RWPE2 (cell line): ENCODE results near the gene CDYL2.

Experiments used
- ATAC-seq: fragments of 200-7000 bp; cut with Tn5 transposase; 3 replicates; pipeline ENCODE4 v1.9.1; 2021; ENCODE audit warnings: low read depth
- DNase-seq: peaks from one replicate; pipeline ENCODE4 v3.0.0-alpha.2; 2020; ENCODE audit warnings: low spot score
- H3K27ac ChIP-seq: fragments of 450-650 bp; 2 replicates; pipeline ENCODE4 v1.5.1; 2017; ENCODE audit warnings: mild to moderate bottlenecking; ENCODE audit not compliant: poor library complexity, severe bottlenecking
- H3K27me3 ChIP-seq: fragments of 250-450 bp; sonication (Bioruptor Pico); 2 replicates; pipeline ENCODE4 v1.5.1; 2021; ENCODE audit warnings: mild to moderate bottlenecking, moderate library complexity; ENCODE audit not compliant: insufficient read depth, poor library complexity, severe bottlenecking
- H3K36me3 ChIP-seq: fragments of 250-450 bp; sonication (Bioruptor Pico); 2 replicates; pipeline ENCODE4 v1.5.1; 2020; ENCODE audit warnings: low read depth, mild to moderate bottlenecking, moderate library complexity
- H3K4me1 ChIP-seq: fragments of 250-450 bp; sonication (Bioruptor Pico); 2 replicates; pipeline ENCODE4 v1.5.1; 2021; ENCODE audit warnings: mild to moderate bottlenecking, moderate library complexity; ENCODE audit not compliant: insufficient read depth, poor library complexity, severe bottlenecking
- H3K4me3 ChIP-seq: fragments of 250-450 bp; sonication (Bioruptor Pico); 2 replicates; pipeline ENCODE4 v1.5.1; 2021; ENCODE audit warnings: mild to moderate bottlenecking, moderate library complexity; ENCODE audit not compliant: severe bottlenecking
- H3K9me3 ChIP-seq: fragments of 250-450 bp; sonication (Bioruptor Pico); 2 replicates; pipeline ENCODE4 v1.5.1; 2021; ENCODE audit warnings: mild to moderate bottlenecking, moderate library complexity; ENCODE audit not compliant: severe bottlenecking
- TF ChIP-seq, protein P1 (sequence below): fragments of 450-650 bp; IDR thresholded peaks from one replicate; pipeline ENCODE4 v1.5.1; 2017; ENCODE audit warnings: mild to moderate bottlenecking, moderate library complexity; ENCODE audit not compliant: poor library complexity, severe bottlenecking

CDYL2 gene

DNA sequence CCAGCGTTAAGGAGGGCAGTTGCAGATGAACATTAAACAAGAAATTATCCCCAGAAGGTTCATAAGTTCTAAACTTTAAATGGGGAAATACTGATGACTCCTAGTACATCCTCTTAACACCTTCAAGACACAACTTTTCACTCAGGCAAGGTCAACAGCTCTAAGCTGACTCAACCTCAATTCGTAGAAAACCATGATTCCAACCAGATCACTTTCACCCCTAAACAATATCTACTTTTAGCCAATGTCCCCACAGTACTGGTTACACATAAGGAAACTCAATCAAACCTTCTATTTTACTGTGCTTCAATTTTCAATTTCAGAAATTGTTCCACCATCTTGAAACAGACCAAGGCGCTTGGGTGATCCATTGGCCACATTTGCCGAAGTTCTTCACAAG lies 2.3 kb downstream of the CDYL2 start:
- no peak for ATAC-seq
- H3K4me1 ChIP-seq = peaks cover 6% of the 10 kb centered on the region

DNA sequence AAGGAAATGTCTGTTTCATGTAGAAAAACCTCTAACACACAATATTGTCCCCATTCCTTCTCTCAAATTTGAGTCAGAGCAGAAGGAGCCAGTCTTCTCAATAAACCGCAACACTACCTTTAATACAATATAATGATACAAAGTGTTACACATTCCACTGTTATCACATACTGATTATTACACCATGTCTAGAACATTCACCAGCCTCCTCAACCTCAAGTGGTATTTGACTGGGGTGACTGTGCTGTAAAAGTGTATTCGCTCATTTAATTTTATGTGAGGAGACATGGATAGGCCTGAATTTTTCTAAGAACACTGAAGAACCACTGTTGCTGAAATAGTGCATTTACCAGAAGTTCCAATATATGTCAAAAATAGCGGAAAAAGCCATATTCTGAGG lies 10.3 kb downstream of the CDYL2 start:
- Histone ChIP-seq H3K36me3 (no peaks in the 10 kb centered on the region), H3K4me3 (no peak overlapping the region), H3K4me1 (no peaks in the 10 kb centered on the region), H3K9me3 (peaks cover 2% of the 10 kb centered on the region), H3K27me3 (no peaks in the 10 kb centered on the region), H3K27ac (no peak overlapping the region)
- ATAC-seq = no peak
- DNase-seq = no peak
- TF ChIP-seq, protein P1, sequence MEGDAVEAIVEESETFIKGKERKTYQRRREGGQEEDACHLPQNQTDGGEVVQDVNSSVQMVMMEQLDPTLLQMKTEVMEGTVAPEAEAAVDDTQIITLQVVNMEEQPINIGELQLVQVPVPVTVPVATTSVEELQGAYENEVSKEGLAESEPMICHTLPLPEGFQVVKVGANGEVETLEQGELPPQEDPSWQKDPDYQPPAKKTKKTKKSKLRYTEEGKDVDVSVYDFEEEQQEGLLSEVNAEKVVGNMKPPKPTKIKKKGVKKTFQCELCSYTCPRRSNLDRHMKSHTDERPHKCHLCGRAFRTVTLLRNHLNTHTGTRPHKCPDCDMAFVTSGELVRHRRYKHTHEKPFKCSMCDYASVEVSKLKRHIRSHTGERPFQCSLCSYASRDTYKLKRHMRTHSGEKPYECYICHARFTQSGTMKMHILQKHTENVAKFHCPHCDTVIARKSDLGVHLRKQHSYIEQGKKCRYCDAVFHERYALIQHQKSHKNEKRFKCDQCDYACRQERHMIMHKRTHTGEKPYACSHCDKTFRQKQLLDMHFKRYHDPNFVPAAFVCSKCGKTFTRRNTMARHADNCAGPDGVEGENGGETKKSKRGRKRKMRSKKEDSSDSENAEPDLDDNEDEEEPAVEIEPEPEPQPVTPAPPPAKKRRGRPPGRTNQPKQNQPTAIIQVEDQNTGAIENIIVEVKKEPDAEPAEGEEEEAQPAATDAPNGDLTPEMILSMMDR = no peak

More for the DNA sequence above, 2.3 kb downstream of the CDYL2 start:
- H3K9me3 ChIP-seq = no peaks in the 10 kb centered on the region
- no peaks in the 10 kb centered on the region for H3K36me3 ChIP-seq
- H3K27me3 ChIP-seq = peaks cover 3% of the 10 kb centered on the region
- TF ChIP-seq, protein P1 = no peak
- DNase-seq = no peak
- H3K4me3 ChIP-seq = no peak overlapping the region
- H3K27ac ChIP-seq = no peak overlapping the region

DNA sequence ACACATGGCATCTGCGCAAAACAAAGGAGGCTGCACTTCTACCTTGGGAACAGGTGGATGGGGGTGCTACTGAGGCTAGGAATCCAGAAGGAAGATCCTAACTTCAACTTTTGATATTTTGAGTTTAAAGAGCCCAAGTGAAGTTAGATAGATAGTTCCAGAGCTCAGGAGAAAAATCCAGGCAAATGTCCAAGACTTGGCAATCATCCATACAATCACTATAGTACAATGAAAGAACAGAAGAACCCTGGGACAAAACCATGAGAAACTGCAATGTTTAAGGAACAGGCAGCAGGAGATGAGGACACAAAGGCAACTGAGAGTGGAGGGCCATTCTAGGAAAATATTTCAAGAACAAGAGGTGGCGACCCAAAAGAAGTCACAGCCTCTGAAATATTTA lies 12.4 kb downstream of the CDYL2 start:
- Histone ChIP-seq H3K27me3 (no peaks in the 10 kb centered on the region), H3K36me3 (no peaks in the 10 kb centered on the region), H3K4me1 (no peaks in the 10 kb centered on the region), H3K27ac (no peak overlapping the region), H3K9me3 (peaks cover 2% of the 10 kb centered on the region), H3K4me3 (no peak overlapping the region)
- TF ChIP-seq, protein P1 = no peak
- ATAC-seq = no peak
- DNase-seq = no peak

GRCh38 chr16:80791411-80791810 lies 13.0 kb downstream of the CDYL2 start:
- H3K27me3 ChIP-seq = no peaks in the 10 kb centered on the region
- TF ChIP-seq, protein P1 = no peak
- H3K9me3 ChIP-seq = peaks cover 2% of the 10 kb centered on the region
- H3K36me3 ChIP-seq = no peaks in the 10 kb centered on the region
- DNase-seq (no peak), ATAC-seq (no peak)
- no peak overlapping the region for H3K4me3 ChIP-seq
- no peak overlapping the region for H3K27ac ChIP-seq
- no peaks in the 10 kb centered on the region for H3K4me1 ChIP-seq

- ATAC-seq (no peak), DNase-seq (no peak)
- H3K4me1 ChIP-seq = no peaks in the 10 kb centered on the region
These were observed 13.6 kb downstream of the CDYL2 start for GRCh38 chr16:80790751-80791150.

More at GRCh38 chr16:80790751-80791150, 13.6 kb downstream of the CDYL2 start:
- H3K27me3 ChIP-seq = no peaks in the 10 kb centered on the region
- no peak overlapping the region for H3K4me3 ChIP-seq
- TF ChIP-seq, protein P1 = no peak
- H3K36me3 ChIP-seq = no peaks in the 10 kb centered on the region
- no peak overlapping the region for H3K27ac ChIP-seq
- H3K9me3 ChIP-seq = peaks cover 2% of the 10 kb centered on the region
